ENCODE data around the gene RABIF.

GRCh38 chr1:202880062-202880461 lies 8.9 kb downstream of the RABIF start:
- TF ChIP-seq CTCF (IDR thresholded peaks at IDR 0.05; ENCODE audit: insufficient read depth, low read length, poor library complexity, severe bottlenecking) (no peak), EZH2phosphoT487 (conservative IDR thresholded peaks at IDR 0.05; ENCODE audit: low read length) (no peak)

Measured in SU-DHL-6 (cell line).